ENCODE results near the gene CDT1.

CDT1 gene

GRCh38 chr16:88833086-88833485 lies 29.5 kb downstream of the CDT1 start:
- H3K27ac ChIP-seq: no peak overlapping the region
- DNase-seq (ENCODE audit: low read depth, low spot score): no peak

- H3K27ac ChIP-seq: no peak overlapping the region
- DNase-seq (ENCODE audit: low read depth, low spot score): no peak
These were observed 31.1 kb downstream of the CDT1 start for GRCh38 chr16:88834670-88835069.

GRCh38 chr16:88835383-88835782 lies 31.8 kb downstream of the CDT1 start:
- no peak overlapping the region for H3K27ac ChIP-seq
- DNase-seq (ENCODE audit: low read depth, low spot score): no peak

- no peak overlapping the region for H3K27ac ChIP-seq
- no peak for DNase-seq (ENCODE audit: low read depth, low spot score)
These were observed 32.2 kb downstream of the CDT1 start for GRCh38 chr16:88835818-88836217.

GRCh38 chr16:88836791-88837190 lies 33.2 kb downstream of the CDT1 start:
- H3K27ac ChIP-seq: no peak overlapping the region
- DNase-seq (ENCODE audit: low read depth, low spot score): no peak

GRCh38 chr16:88837806-88838205 lies 34.2 kb downstream of the CDT1 start:
- DNase-seq (ENCODE audit: low read depth, low spot score): no peak
- H3K27ac ChIP-seq: no peak overlapping the region

- DNase-seq (ENCODE audit: low read depth, low spot score): no peak
- no peak overlapping the region for H3K27ac ChIP-seq
These were observed 35.0 kb downstream of the CDT1 start for GRCh38 chr16:88838566-88838965.

- H3K27ac ChIP-seq: no peak overlapping the region
- no peak for DNase-seq (ENCODE audit: low read depth, low spot score)
These were observed 35.5 kb downstream of the CDT1 start for GRCh38 chr16:88839026-88839529.

- H3K27ac ChIP-seq: no peak overlapping the region
- no peak for DNase-seq (ENCODE audit: low read depth, low spot score)
These were observed 36.4 kb downstream of the CDT1 start for GRCh38 chr16:88839745-88840599.

- H3K27ac ChIP-seq: no peak overlapping the region
- DNase-seq (ENCODE audit: low read depth, low spot score): no peak
These were observed 37.1 kb downstream of the CDT1 start for GRCh38 chr16:88840600-88841215.

GRCh38 chr16:88841521-88842307 lies 38.1 kb downstream of the CDT1 start:
- DNase-seq (ENCODE audit: low read depth, low spot score): no peak
- no peak overlapping the region for H3K27ac ChIP-seq

- no peak overlapping the region for H3K27ac ChIP-seq
- DNase-seq (ENCODE audit: low read depth, low spot score): no peak
These were observed 38.7 kb downstream of the CDT1 start for GRCh38 chr16:88842308-88842756.

- DNase-seq (ENCODE audit: low read depth, low spot score): no peak
- no peak overlapping the region for H3K27ac ChIP-seq
These were observed 39.2 kb downstream of the CDT1 start for GRCh38 chr16:88842806-88843205.

- no peak for DNase-seq (ENCODE audit: low read depth, low spot score)
- H3K27ac ChIP-seq: no peak overlapping the region
These were observed 39.7 kb downstream of the CDT1 start for GRCh38 chr16:88843256-88843655.

- H3K27ac ChIP-seq: no peak overlapping the region
- no peak for DNase-seq (ENCODE audit: low read depth, low spot score)
These were observed 40.9 kb downstream of the CDT1 start for GRCh38 chr16:88844419-88845036.

- H3K27ac ChIP-seq: no peak overlapping the region
- DNase-seq (ENCODE audit: low read depth, low spot score): no peak
These were observed 42.5 kb downstream of the CDT1 start for GRCh38 chr16:88846088-88846487.

GRCh38 chr16:88847654-88848053 lies 44.1 kb downstream of the CDT1 start:
- no peak overlapping the region for H3K27ac ChIP-seq
- DNase-seq (ENCODE audit: low read depth, low spot score): no peak

- no peak for DNase-seq (ENCODE audit: low read depth, low spot score)
- H3K27ac ChIP-seq: no peak overlapping the region
These were observed 45.0 kb downstream of the CDT1 start for GRCh38 chr16:88848557-88848956.

GRCh38 chr16:88850531-88851199 lies 47.1 kb downstream of the CDT1 start:
- no peak for DNase-seq (ENCODE audit: low read depth, low spot score)
- no peak overlapping the region for H3K27ac ChIP-seq

GRCh38 chr16:88851616-88852015 lies 48.0 kb downstream of the CDT1 start:
- no peak overlapping the region for H3K27ac ChIP-seq
- DNase-seq (ENCODE audit: low read depth, low spot score): no peak
